Endothelial cell of umbilical vein (primary cell): Measurements from ENCODE around the gene ADAMTSL5. TPM values are rescaled to one million over a fixed set of nuclear protein-coding genes. Genes with fewer than 3 reads are reported as not detected.

Experiments
- BruUV-seq: library from RNA; stranded (reverse); fragments of 400-500 nt; replicated peaks from 2 replicates; lab custom pipeline; 2021; lab: Mats Ljungman, UMichigan
- CTCF ChIA-PET: fragments of 300-600, 350-600 bp; sonication (Branson Sonifier 250); formaldehyde crosslinking; loops from one replicate; lab custom pipeline; 2021; ENCODE audit warnings: antibody characterized with exemption, inconsistent platforms; lab: Charles Lee
- POLR2A ChIA-PET: fragments of 300-600, 350-600 bp; sonication (Branson Sonifier 250); formaldehyde crosslinking; loops from one replicate; lab custom pipeline; 2021; ENCODE audit warnings: antibody characterized with exemption, inconsistent platforms; lab: Charles Lee
- DNase-seq: peaks from one replicate; pipeline ENCODE4 v3.0.0-alpha.2; 2011; ENCODE audit warnings: low read depth, low spot score
- FAIRE-seq: peaks from 2 replicates; lab custom pipeline; 2011; peaks lifted over from hg19 to GRCh38; lab: Jason Lieb, UNC
- H2AFZ ChIP-seq: 2 replicates; pipeline ENCODE4 v1.6.0; 2012; ENCODE audit warnings: low read depth, low read length, control low read depth, inconsistent platforms
- H3K27ac ChIP-seq: 2 replicates; pipeline ENCODE4 v1.5.1; 2011; ENCODE audit warnings: low read depth, mild to moderate bottlenecking, control low read depth, low read length, moderate library complexity; ENCODE audit not compliant: insufficient read depth
- H3K27me3 ChIP-seq, 2 experiments: 2 replicates each; pipeline versions ENCODE4 v1.6.0 to v1.6.1; 2011; ENCODE audit warnings: low read length in 2 of 2, mixed read lengths in 1 of 2; ENCODE audit not compliant: control insufficient read depth in 2 of 2, insufficient read depth in 2 of 2
- H3K36me3 ChIP-seq, 2 experiments: 2 replicates in 1 of 2; 3 replicates in 1 of 2; pipeline ENCODE4 v1.5.1; 2011; ENCODE audit warnings: low read length in 2 of 2, mild to moderate bottlenecking in 1 of 2, moderate library complexity in 1 of 2; ENCODE audit not compliant: control insufficient read depth in 2 of 2, insufficient read depth in 2 of 2; ENCODE audit errors: extremely low read depth in 1 of 2
- H3K4me1 ChIP-seq: 3 replicates; pipeline ENCODE4 v1.5.1; 2011; ENCODE audit warnings: mild to moderate bottlenecking, low read length; ENCODE audit not compliant: control insufficient read depth, insufficient read depth; ENCODE audit errors: extremely low read depth
- H3K4me2 ChIP-seq: 2 replicates; pipeline ENCODE4 v1.6.1; 2011; ENCODE audit warnings: low read length, control low read depth, mixed read lengths; ENCODE audit not compliant: insufficient read depth
- H3K4me3 ChIP-seq, 3 experiments: fragments of 200-600 bp in 1 of 3; sonication (generic), shearing (Covaris generic) in 1 of 3; replicated peaks in 1 of 3; 2 replicates each; pipeline ENCODE4 v1.5.1; 2011 to 2016; ENCODE audit warnings: control low read depth in 3 of 3, low read length in 3 of 3, mild to moderate bottlenecking in 2 of 3, inconsistent platforms in 1 of 3, low read depth in 1 of 3, moderate library complexity in 1 of 3; ENCODE audit not compliant: insufficient read depth in 1 of 3
- H3K79me2 ChIP-seq: 2 replicates; pipeline ENCODE4 v1.6.0; 2012; ENCODE audit warnings: low read length, inconsistent platforms; ENCODE audit not compliant: control insufficient read depth, insufficient read depth
- H3K9ac ChIP-seq: replicated peaks from 2 replicates; pipeline ENCODE3; 2011; ENCODE audit warnings: low read length, control low read depth; ENCODE audit not compliant: insufficient read depth; ENCODE audit errors: extremely low read depth
- H3K9me1 ChIP-seq: replicated peaks from 3 replicates; pipeline ENCODE4 v1.6.0; 2011; ENCODE audit warnings: mild to moderate bottlenecking, low read length; ENCODE audit not compliant: control insufficient read depth, insufficient read depth; ENCODE audit errors: extremely low read depth
- H3K9me3 ChIP-seq: replicated peaks from 2 replicates; pipeline ENCODE4 v1.5.1; 2012; ENCODE audit warnings: low read length, inconsistent platforms; ENCODE audit not compliant: control insufficient read depth, insufficient read depth
- H4K20me1 ChIP-seq: replicated peaks from 2 replicates; pipeline ENCODE3; 2011; ENCODE audit warnings: mild to moderate bottlenecking, low read length; ENCODE audit not compliant: control insufficient read depth, insufficient read depth; ENCODE audit errors: extremely low read depth
- EZH2 ChIP-seq: IDR thresholded peaks from 2 replicates; pipeline ENCODE4 v1.6.1; 2012; ENCODE audit warnings: borderline replicate concordance, low read depth, mild to moderate bottlenecking, moderate library complexity, low read length, inconsistent platforms; ENCODE audit not compliant: severe bottlenecking
- FOS ChIP-seq: IDR thresholded peaks from 2 replicates; pipeline ENCODE4 v1.6.1; 2011; ENCODE audit warnings: mild to moderate bottlenecking, low read length, moderate library complexity, borderline replicate concordance; ENCODE audit not compliant: insufficient read depth
- GATA2 ChIP-seq: IDR thresholded peaks from 2 replicates; pipeline ENCODE4 v1.7.0; 2011; ENCODE audit warnings: low read depth, mild to moderate bottlenecking, moderate library complexity, mixed read lengths, low read length; ENCODE audit not compliant: insufficient read length, insufficient read depth
- JUN ChIP-seq: IDR thresholded peaks from 2 replicates; pipeline ENCODE4 v1.6.1; 2011; ENCODE audit warnings: borderline replicate concordance, low read depth; ENCODE audit not compliant: insufficient read length, insufficient read depth
- MYC ChIP-seq: IDR thresholded peaks from one replicate; pipeline ENCODE4 v1.6.1; 2011; ENCODE audit warnings: mild to moderate bottlenecking, low read depth, low read length
- POLR2A ChIP-seq: IDR thresholded peaks from 2 replicates; pipeline ENCODE4 v1.6.1; 2012; ENCODE audit warnings: low read depth, mild to moderate bottlenecking, control low read depth, low read length
- POLR2AphosphoS5 ChIP-seq: IDR thresholded peaks from 2 replicates; pipeline ENCODE4 v1.6.1; 2012; ENCODE audit warnings: low read depth, mild to moderate bottlenecking, control low read depth, low read length, moderate library complexity; ENCODE audit not compliant: insufficient read depth
- dilution Hi-C: fragments of 300-500 bp; cut with MboI; formaldehyde crosslinking; loops from one replicate; pipeline ENCODE4 v1.15.0; 2019; ENCODE audit warnings: low sequenced_read_pairs; ENCODE audit not compliant: extremely low pct_ligation_motif_present
- intact Hi-C: fragments of 100-400 bp; cut with micrococcal nuclease; formaldehyde crosslinking; loops from one replicate; pipeline ENCODE4 v1.10.0; 2022
- polyA plus RNA-seq, 4 experiments: library from polyadenylated mRNA; depleted of rRNA in 3 of 4; stranded (reverse) in 3 of 4; unstranded in 1 of 4; fragments of >200 nt; gene quantifications; 2 replicates each; pipeline versions ENCODE4 v1.2.1 to v1.2.3, GENCODE V29; 2011 to 2012; ENCODE audit warnings: missing spikeins in 1 of 4
- total RNA-seq: library from RNA; stranded (reverse); gene quantifications from 2 replicates; pipeline ENCODE4 v1.2.3, GENCODE V29; 2021
- TF ChIP-seq, protein P1 (sequence below), 2 donors: IDR thresholded peaks; 1 replicate in 1 of 2; 2 replicates in 1 of 2; pipeline ENCODE4 v1.5.1; 2011; ENCODE audit warnings: low read length in 2 of 2, mild to moderate bottlenecking in 2 of 2, moderate library complexity in 2 of 2, control low read depth in 1 of 2, inconsistent platforms in 1 of 2, low read depth in 1 of 2; ENCODE audit not compliant: insufficient read depth in 1 of 2; ENCODE audit errors: extremely low read depth in 1 of 2
- TF ChIP-seq, protein P2 (sequence below): IDR thresholded peaks from 2 replicates; pipeline ENCODE4 v1.6.1; 2011; ENCODE audit not compliant: insufficient read depth, insufficient read length

The ADAMTSL5 gene
- total and polyA plus RNA-seq, 2 donors (not counting 3 experiments of a cell fraction or from before 2014, with no cell fraction given): 0.07 TPM; not detected in 1

DNA sequence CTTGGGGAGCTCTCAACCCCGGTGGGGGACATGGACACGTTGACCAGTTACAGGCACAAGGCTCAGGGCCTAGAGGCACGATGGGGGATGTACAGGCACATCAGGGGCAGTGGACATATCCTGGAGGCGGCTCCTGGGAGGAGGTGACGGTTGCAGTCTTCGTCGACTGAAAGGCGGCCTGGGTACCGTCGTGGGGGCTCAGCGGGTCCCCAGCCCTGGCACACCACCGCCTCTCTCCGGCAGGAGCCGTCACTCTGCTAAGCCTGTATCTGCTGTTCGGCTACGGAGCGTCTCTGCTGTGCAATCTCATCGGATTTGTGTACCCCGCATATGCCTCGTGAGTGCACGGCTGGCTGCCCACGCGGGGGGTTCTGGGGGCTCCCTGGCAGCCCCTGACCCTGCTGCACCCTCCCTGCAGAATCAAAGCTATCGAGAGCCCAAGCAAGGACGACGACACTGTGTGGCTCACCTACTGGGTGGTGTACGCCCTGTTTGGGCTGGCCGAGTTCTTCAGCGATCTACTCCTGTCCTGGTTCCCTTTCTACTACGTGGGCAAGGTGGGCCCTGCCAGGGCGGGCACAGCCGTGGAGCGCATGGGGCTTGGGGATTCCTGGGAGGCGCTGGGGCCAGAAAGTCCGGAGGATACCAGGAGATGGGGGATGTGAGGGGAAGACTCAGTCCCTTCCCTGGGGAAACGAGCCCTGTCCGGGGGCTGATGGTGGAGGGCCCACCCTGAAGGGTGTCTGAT, 17.6 kb downstream of the ADAMTSL5 start:
- FAIRE-seq (no peak), DNase-seq (no peak)
- H3K4me2 ChIP-seq: no peak overlapping the region
- peaks cover 5% of the 10 kb centered on the region for H3K4me1 ChIP-seq
- no TSS peak for BruUV-seq
- H2AFZ ChIP-seq: no peak overlapping the region
- H4K20me1 ChIP-seq: no peaks in the 10 kb centered on the region
- no peak overlapping the region for H3K27ac ChIP-seq
- no peaks in the 10 kb centered on the region for H3K9me1 ChIP-seq
- H3K27me3 ChIP-seq: peaks cover 0 to 6% of the 10 kb centered on the region in 2 experiments
- ChIA-PET POLR2A (no interaction called here), CTCF (interaction anchor here (2.6 kb wide), 1 partner anchor 8 kb away, joined by 7 read pairs; no protein-coding TSS in a partner anchor)
- no peaks in the 10 kb centered on the region for H3K36me3 ChIP-seq
- no peaks in the 10 kb centered on the region for H3K79me2 ChIP-seq
- no peak overlapping the region for H3K4me3 ChIP-seq
- dilution Hi-C loops (no loop called here), intact Hi-C loops (no loop called here)
- TF ChIP-seq, protein P1, sequence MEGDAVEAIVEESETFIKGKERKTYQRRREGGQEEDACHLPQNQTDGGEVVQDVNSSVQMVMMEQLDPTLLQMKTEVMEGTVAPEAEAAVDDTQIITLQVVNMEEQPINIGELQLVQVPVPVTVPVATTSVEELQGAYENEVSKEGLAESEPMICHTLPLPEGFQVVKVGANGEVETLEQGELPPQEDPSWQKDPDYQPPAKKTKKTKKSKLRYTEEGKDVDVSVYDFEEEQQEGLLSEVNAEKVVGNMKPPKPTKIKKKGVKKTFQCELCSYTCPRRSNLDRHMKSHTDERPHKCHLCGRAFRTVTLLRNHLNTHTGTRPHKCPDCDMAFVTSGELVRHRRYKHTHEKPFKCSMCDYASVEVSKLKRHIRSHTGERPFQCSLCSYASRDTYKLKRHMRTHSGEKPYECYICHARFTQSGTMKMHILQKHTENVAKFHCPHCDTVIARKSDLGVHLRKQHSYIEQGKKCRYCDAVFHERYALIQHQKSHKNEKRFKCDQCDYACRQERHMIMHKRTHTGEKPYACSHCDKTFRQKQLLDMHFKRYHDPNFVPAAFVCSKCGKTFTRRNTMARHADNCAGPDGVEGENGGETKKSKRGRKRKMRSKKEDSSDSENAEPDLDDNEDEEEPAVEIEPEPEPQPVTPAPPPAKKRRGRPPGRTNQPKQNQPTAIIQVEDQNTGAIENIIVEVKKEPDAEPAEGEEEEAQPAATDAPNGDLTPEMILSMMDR (IDR thresholded peaks at IDR 0.05; ENCODE audit: extremely low read depth in 1 of 2, insufficient read depth in 1 of 2, low read depth in 1 of 2, low read length in 2 of 2): no peak
- TF ChIP-seq GATA2: no peak
- no peak for TF ChIP-seq POLR2A
- no peak for TF ChIP-seq POLR2AphosphoS5
- TF ChIP-seq, protein P2, sequence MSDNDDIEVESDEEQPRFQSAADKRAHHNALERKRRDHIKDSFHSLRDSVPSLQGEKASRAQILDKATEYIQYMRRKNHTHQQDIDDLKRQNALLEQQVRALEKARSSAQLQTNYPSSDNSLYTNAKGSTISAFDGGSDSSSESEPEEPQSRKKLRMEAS: no peak
- TF ChIP-seq FOS: no peak
- no peak for TF ChIP-seq MYC
- no peak for TF ChIP-seq EZH2
- no peak for TF ChIP-seq JUN
- no peak overlapping the region for H3K9ac ChIP-seq
- H3K9me3 ChIP-seq: no peaks in the 10 kb centered on the region
